Left cardiac atrium (tissue), 4 donors: Measurements from ENCODE around the gene SAMD8. TPM values are rescaled to one million over a fixed set of nuclear protein-coding genes. Genes with fewer than 3 reads are reported as not detected.

ENCODE experiments used
- ATAC-seq, 2 donors: fragments of 200-7000 bp; cut with Tn5 transposase; one replicate each; pipeline ENCODE4 v1.9.1; 2020; ENCODE audit warnings: mild to moderate bottlenecking in 2 of 2, moderate library complexity in 2 of 2
- DNase-seq: peaks from one replicate; pipeline ENCODE4 v3.0.0-alpha.2; 2020
- intact Hi-C, 2 donors: fragments of 100-400 bp; cut with DNase I; formaldehyde crosslinking; loops; one replicate each; pipeline versions ENCODE4 v1.14.1 to v1.15.1; 2022 to 2023
- total RNA-seq, 2 donors: library from RNA; stranded (reverse); fragmentation: NEBNext Ultra II Directional; extraction: Animal tissue kit (Norgen Biotek cat#: 25700); gene quantifications; one replicate each; pipeline ENCODE4 v1.2.1, GENCODE V29; 2021
- donor health status: DM: no; HTN: yes; CAD: no.
- donor health status: DM: no; HTN: yes; CAD: no; lungs with severe emphysema.
- donor health status: DM: yes; HTN: yes; CAD: no.
- donor health status: Dilated cardiomyopathy.

SAMD8 gene
- total RNA-seq, 2 donors from 2014 or later = 21.9 to 23.8 TPM

- intact Hi-C loops = loop anchor here (5.0 to 10.0 kb wide), 4 partner anchors 43 to 205 kb away; partner anchors contain the start of gene SAMD8 (in 1 of the 2)
- no peak for DNase-seq
- ATAC-seq = no peak
These were observed 118.5 kb downstream of the SAMD8 start for GRCh38 chr10:75229971-75230370.

- peak; percentile 91 for DNase-seq
- intact Hi-C loops = loop anchor here (5.0 to 10.0 kb wide), 4 partner anchors 43 to 206 kb away; partner anchors contain the start of gene SAMD8 (in 1 of the 2)
- ATAC-seq = no peak
These were observed 119.2 kb downstream of the SAMD8 start for GRCh38 chr10:75230600-75231038.

Other genes starting within 250 kb of the SAMD8 start
- 100 to 1,000 TPM; 313 to 428 TPM for gene VDAC2, start 99.1 kb downstream of the SAMD8 start, total RNA-seq
- gene COMTD1, start 124.3 kb downstream of the SAMD8 start, total RNA-seq = 10 to 100 TPM; 22.7 to 28.2 TPM